GM12874 (cell line): ENCODE results near the gene NDUFS2.

Experiments
- TF ChIP-seq, protein P1 (sequence below): IDR thresholded peaks from 2 replicates; pipeline ENCODE4 v1.5.1; 2011; ENCODE audit warnings: low read depth, mild to moderate bottlenecking, control low read depth, low read length, moderate library complexity; ENCODE audit not compliant: insufficient read depth

NDUFS2 gene

GRCh38 chr1:161191971-161192370 is 10.2 kb upstream of the NDUFS2 start:
- TF ChIP-seq, protein P1, sequence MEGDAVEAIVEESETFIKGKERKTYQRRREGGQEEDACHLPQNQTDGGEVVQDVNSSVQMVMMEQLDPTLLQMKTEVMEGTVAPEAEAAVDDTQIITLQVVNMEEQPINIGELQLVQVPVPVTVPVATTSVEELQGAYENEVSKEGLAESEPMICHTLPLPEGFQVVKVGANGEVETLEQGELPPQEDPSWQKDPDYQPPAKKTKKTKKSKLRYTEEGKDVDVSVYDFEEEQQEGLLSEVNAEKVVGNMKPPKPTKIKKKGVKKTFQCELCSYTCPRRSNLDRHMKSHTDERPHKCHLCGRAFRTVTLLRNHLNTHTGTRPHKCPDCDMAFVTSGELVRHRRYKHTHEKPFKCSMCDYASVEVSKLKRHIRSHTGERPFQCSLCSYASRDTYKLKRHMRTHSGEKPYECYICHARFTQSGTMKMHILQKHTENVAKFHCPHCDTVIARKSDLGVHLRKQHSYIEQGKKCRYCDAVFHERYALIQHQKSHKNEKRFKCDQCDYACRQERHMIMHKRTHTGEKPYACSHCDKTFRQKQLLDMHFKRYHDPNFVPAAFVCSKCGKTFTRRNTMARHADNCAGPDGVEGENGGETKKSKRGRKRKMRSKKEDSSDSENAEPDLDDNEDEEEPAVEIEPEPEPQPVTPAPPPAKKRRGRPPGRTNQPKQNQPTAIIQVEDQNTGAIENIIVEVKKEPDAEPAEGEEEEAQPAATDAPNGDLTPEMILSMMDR: no peak

- TF ChIP-seq, protein P1: peak; percentile 92
These were observed 9.4 kb upstream of the NDUFS2 start for GRCh38 chr1:161192476-161193465.

- TF ChIP-seq, protein P1: no peak
These were observed 8.5 kb upstream of the NDUFS2 start for GRCh38 chr1:161193561-161194235.

- TF ChIP-seq, protein P1: no peak
These were observed 7.0 kb upstream of the NDUFS2 start for GRCh38 chr1:161195171-161195570.

- TF ChIP-seq, protein P1: no peak
These were observed 6.1 kb upstream of the NDUFS2 start for GRCh38 chr1:161196111-161196510.

GRCh38 chr1:161196521-161197451 is 5.4 kb upstream of the NDUFS2 start:
- TF ChIP-seq, protein P1: no peak
